Natural killer cell treated with Interleukin-12 subunit alpha and Interleukin-12 subunit beta and Interleukin-15 and Interleukin-18, amount 100 ng/mL, for 72 hours (primary cell): ENCODE results near the gene FAM180A. TPM values are rescaled to one million over a fixed set of nuclear protein-coding genes. Genes with fewer than 3 reads are reported as not detected.
"Not testable (repeated sequence)": the region's sequence is repeated elsewhere in the genome, so short reads cannot be mapped to it uniquely, and the experiment has no call there.

Source experiments
- ATAC-seq, 2 donors: fragments of 150-1000 bp; cut with Tn5 transposase in 1 of 2; sonication (Bioruptor Pico), chemical (Tn5 transposase) in 1 of 2; 2 replicates each; pipeline ENCODE4 v1.10.0; 2021
- DNase-seq: peaks from one replicate; pipeline ENCODE4 v3.0.0; 2022; ENCODE audit warnings: low spot score
- H3K27ac Mint-ChIP-seq, 2 donors: 1 replicate in 1 of 2; 2 replicates in 1 of 2; pipeline ENCODE4 v1.8.0; 2022; ENCODE audit warnings: mixed read lengths in 2 of 2, mild to moderate bottlenecking in 1 of 2, moderate library complexity in 1 of 2
- H3K27me3 Mint-ChIP-seq, 2 donors: 1 replicate in 1 of 2; 2 replicates in 1 of 2; pipeline ENCODE4 v1.8.0; 2022; ENCODE audit warnings: mixed read lengths in 2 of 2
- H3K36me3 Mint-ChIP-seq: one replicate; pipeline ENCODE4 v1.8.0; 2022; ENCODE audit warnings: mixed read lengths
- H3K4me1 Mint-ChIP-seq, 2 donors: 1 replicate in 1 of 2; 2 replicates in 1 of 2; pipeline ENCODE4 v1.8.0; 2022; ENCODE audit warnings: low read depth in 2 of 2, mixed read lengths in 2 of 2, mild to moderate bottlenecking in 1 of 2
- H3K4me3 Mint-ChIP-seq: one replicate; pipeline ENCODE4 v1.8.0; 2022; ENCODE audit warnings: mixed read lengths
- H3K9me3 Mint-ChIP-seq: 2 replicates; pipeline ENCODE4 v1.8.0; 2022; ENCODE audit warnings: mixed read lengths
- total RNA-seq, 2 donors: library from RNA; stranded (reverse); gene quantifications; one replicate each; pipeline ENCODE4 v1.2.3, GENCODE V29; 2022

The FAM180A gene
- total RNA-seq, 2 donors from 2014 or later, result not detected

DNA sequence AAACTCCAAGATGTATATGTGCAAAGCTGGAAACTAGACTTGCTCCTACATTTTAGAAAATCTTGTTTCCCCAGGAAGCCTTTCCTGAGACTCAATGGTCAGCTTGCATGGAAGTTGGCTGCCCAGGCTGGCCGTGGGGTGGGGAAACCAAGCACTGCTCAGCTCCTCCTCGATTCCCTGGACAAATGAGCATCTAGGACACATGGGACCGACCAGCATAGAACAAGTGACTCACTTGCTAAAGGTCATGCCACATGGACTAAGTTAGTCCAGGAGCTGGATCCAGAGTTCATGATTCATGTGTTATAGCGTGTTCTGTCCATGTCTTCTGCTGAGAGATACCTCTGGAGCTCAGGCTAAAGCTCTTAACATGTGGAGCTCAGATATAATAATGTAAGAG lies 6.2 kb downstream of the FAM180A start:
- ATAC-seq, result no peak
- no peaks in the 10 kb centered on the region for H3K9me3 Mint-ChIP-seq
- no peaks in the 10 kb centered on the region for H3K4me1 Mint-ChIP-seq
- H3K4me3 Mint-ChIP-seq, result no peak overlapping the region
- H3K27me3 Mint-ChIP-seq, result peaks cover 4 to 19% of the 10 kb centered on the region in 2 donors
- no peaks in the 10 kb centered on the region for H3K36me3 Mint-ChIP-seq
- no peak overlapping the region for H3K27ac Mint-ChIP-seq
- no peak for DNase-seq

DNA sequence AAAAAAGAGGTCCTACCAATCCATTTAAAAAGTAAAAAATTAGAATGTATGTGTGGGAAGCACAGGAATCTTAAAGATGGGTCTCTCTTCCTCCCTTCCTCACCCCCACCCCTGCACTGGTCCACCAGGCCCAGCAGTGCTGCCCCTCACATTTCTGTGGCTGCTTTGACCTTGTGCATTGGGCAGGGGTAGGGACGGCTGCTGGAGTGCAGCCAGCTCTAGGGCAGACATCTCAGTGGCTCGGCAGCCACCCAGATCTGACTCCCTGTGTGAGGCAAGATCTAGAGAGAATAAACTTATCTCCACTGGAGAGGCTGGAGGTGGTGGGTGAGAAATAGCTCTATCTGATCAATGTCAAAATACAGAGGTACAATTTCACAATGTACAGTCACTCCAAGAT lies 6.7 kb downstream of the FAM180A start:
- Mint-ChIP-seq H3K27me3 (peaks cover 4 to 19% of the 10 kb centered on the region in 2 donors), H3K4me1 (no peaks in the 10 kb centered on the region), H3K36me3 (no peaks in the 10 kb centered on the region), H3K4me3 (no peak overlapping the region), H3K27ac (no peak overlapping the region), H3K9me3 (no peaks in the 10 kb centered on the region)
- no peak for ATAC-seq
- no peak for DNase-seq

DNA sequence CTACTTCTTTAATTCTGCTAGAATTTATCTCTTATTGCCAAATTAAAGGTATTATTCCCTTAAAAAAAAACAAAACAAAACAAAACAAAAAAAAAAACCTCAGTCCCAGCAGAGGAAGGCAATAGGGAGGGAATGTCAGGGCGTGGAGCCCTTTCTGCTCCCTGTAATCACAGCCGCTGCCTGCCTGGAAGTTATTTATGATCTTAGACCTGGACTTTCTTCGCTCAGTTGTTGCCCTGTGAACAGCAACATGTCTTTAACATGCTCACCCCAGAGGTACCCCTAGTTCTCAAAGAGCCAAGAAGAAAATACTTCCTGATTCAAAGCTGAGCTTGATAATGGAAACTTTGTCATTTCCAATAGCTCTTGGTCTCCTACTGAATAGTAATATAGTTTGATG lies 7.7 kb downstream of the FAM180A start:
- Mint-ChIP-seq H3K9me3 (no peaks in the 10 kb centered on the region), H3K27ac (no peak overlapping the region)

DNA sequence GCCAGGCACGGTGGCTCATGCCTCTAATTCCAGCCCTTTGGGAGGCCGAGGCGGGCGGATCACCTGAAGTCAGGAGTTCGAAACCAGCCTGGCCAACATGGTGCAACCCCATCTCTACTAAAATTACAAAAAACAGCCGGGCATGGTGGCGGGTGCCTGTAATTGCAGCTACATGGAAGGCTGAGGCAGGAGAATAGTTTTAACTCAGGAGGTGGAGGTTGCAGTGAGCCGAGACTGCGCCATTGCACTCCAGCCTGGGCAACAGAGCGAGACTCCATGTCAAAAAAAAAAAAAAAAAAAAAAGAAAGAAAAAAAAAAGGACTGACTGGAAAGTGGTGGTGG lies 11.3 kb downstream of the FAM180A start:
- not testable (repeated sequence) for H3K36me3 Mint-ChIP-seq, H3K27ac Mint-ChIP-seq, DNase-seq, H3K4me1 Mint-ChIP-seq, H3K4me3 Mint-ChIP-seq, H3K9me3 Mint-ChIP-seq, ATAC-seq
- H3K27me3 Mint-ChIP-seq, result peaks cover 4 to 14% of the 10 kb centered on the region in 2 donors

More for the DNA sequence above, 7.7 kb downstream of the FAM180A start:
- DNase-seq (no peak), ATAC-seq (no peak)
- Mint-ChIP-seq H3K36me3 (no peaks in the 10 kb centered on the region), H3K27me3 (peaks cover 4 to 19% of the 10 kb centered on the region in 2 donors), H3K4me1 (no peaks in the 10 kb centered on the region), H3K4me3 (no peak overlapping the region)

GRCh38 chr7:135736586-135737305 lies 11.9 kb downstream of the FAM180A start:
- Mint-ChIP-seq H3K4me1 (no peaks in the 10 kb centered on the region), H3K36me3 (no peaks in the 10 kb centered on the region), H3K4me3 (no peak overlapping the region), H3K27me3 (peaks cover 4 to 14% of the 10 kb centered on the region in 2 donors), H3K9me3 (no peaks in the 10 kb centered on the region), H3K27ac (no peak overlapping the region)
- ATAC-seq, result no peak
- DNase-seq, result no peak

DNA sequence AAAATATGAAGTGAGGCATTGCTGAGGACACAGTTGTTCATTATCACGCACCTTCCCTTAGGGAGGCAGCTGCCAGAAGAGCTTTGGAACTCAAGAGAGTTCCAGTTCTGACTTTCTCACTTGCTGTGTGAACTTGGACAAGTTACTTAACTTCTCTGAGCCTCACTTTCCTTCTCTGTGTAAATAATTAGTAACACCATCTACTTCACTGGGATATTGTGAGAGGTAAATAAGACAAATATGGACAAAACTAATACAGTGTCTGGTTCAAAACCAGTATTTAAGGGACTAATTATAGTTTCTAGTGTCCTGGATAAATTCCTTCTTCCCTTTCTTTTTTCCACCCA lies 14.3 kb downstream of the FAM180A start:
- Mint-ChIP-seq H3K27ac (no peak overlapping the region), H3K4me1 (no peaks in the 10 kb centered on the region), H3K36me3 (no peaks in the 10 kb centered on the region), H3K4me3 (no peak overlapping the region), H3K27me3 (peaks cover 9 to 21% of the 10 kb centered on the region in 2 donors), H3K9me3 (no peaks in the 10 kb centered on the region)
- DNase-seq (no peak), ATAC-seq (no peak)

GRCh38 chr7:135733603-135734342 lies 14.8 kb downstream of the FAM180A start:
- H3K27ac Mint-ChIP-seq, result no peak overlapping the region
- no peaks in the 10 kb centered on the region for H3K36me3 Mint-ChIP-seq
- no peaks in the 10 kb centered on the region for H3K4me1 Mint-ChIP-seq
- H3K27me3 Mint-ChIP-seq, result peaks cover 9 to 22% of the 10 kb centered on the region in 2 donors
- no peak for DNase-seq
- H3K9me3 Mint-ChIP-seq, result no peaks in the 10 kb centered on the region
- ATAC-seq, result peak; percentile 31 to 40
- no peak overlapping the region for H3K4me3 Mint-ChIP-seq

GRCh38 chr7:135731131-135731530 lies 17.5 kb downstream of the FAM180A start:
- Mint-ChIP-seq H3K27ac (no peak overlapping the region), H3K4me1 (no peaks in the 10 kb centered on the region), H3K9me3 (no peaks in the 10 kb centered on the region), H3K27me3 (peaks cover 6 to 15% of the 10 kb centered on the region in 2 donors), H3K36me3 (no peaks in the 10 kb centered on the region), H3K4me3 (no peak overlapping the region)
- ATAC-seq (peak in 1 of 2 donors; percentile 29), DNase-seq (no peak)

DNA sequence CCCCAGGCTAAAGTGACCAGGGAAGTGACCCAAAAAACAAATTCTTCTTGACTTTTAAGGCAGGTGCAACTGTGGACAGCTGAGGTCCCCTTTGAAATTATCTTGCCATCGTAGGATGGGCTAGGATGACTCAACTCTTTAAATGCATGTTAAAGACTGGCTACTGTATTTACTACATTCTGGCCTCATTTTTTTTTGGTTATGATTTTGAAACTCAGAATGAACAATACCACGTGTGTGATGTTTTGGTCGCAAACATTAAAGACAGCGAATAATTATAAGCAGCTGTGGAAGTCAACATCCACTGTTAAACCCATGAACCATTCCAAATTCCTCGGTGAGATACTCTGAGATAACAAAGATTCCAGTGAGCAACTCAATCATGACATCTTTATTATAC lies 19.4 kb downstream of the FAM180A start:
- Mint-ChIP-seq H3K4me3 (no peak overlapping the region), H3K36me3 (no peaks in the 10 kb centered on the region)

DNA sequence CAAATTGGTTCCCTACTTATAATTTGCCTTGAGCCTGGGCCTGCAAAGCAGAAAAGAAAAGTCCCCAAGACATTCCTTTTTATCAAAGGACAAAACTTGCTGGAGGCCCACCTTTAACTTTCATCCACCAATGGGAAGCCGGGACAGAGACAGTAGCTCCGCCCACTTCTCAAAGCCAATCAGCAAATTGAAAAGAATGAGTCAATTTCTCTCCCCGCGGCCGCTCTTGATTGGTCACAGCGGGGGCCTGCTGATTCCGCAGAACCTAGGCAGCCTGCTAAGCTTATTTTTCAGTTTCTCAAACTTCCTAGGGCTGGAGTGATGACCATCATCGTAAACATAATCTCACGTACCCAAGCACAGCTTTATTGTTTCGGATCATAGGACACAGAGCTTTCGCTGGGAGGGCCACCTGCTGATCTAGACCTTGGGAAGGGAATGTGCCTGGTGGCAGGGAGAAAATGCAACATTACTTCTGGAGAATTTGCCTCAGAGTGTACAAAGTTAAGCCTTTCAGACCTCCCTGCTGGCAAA lies 20.4 kb downstream of the FAM180A start, which contains the start of gene SLC13A4:
SLC13A4 (minus strand) TSS at position 51 of the 534 bp plus-strand sequence. CDS start 690 bp downstream, outside the sequence.
- no peak for DNase-seq
- H3K4me1 Mint-ChIP-seq, result no peaks in the 10 kb centered on the region

More for the DNA sequence above, 19.4 kb downstream of the FAM180A start:
- H3K27ac Mint-ChIP-seq, result no peak overlapping the region
- DNase-seq (no peak), ATAC-seq (no peak)
- no peaks in the 10 kb centered on the region for H3K4me1 Mint-ChIP-seq
- peaks cover 8 to 13% of the 10 kb centered on the region in 2 donors for H3K27me3 Mint-ChIP-seq
- H3K9me3 Mint-ChIP-seq, result no peaks in the 10 kb centered on the region

GRCh38 chr7:135726911-135727673 lies 21.5 kb downstream of the FAM180A start:
- Mint-ChIP-seq H3K27ac (no peak overlapping the region), H3K4me1 (no peaks in the 10 kb centered on the region), H3K9me3 (no peaks in the 10 kb centered on the region), H3K36me3 (no peaks in the 10 kb centered on the region), H3K27me3 (peaks cover 12 to 17% of the 10 kb centered on the region in 2 donors), H3K4me3 (no peak overlapping the region)
- DNase-seq (no peak), ATAC-seq (peak in 1 of 2 donors; percentile 29)

More for the DNA sequence above, 20.4 kb downstream of the FAM180A start, which contains the start of gene SLC13A4:
- no peak within 1 kb of the TSS for H3K27ac Mint-ChIP-seq
- H3K4me3 Mint-ChIP-seq, result no peak within 1 kb of the TSS
- no peaks in the 10 kb centered on the region for H3K36me3 Mint-ChIP-seq
- H3K27me3 Mint-ChIP-seq, result peaks cover 12 to 17% of the 10 kb centered on the region in 2 donors
- no peaks in the 10 kb centered on the region for H3K9me3 Mint-ChIP-seq
- ATAC-seq, result no peak

GRCh38 chr7:135726276-135726788 lies 22.3 kb downstream of the FAM180A start:
- no peak for ATAC-seq
- no peaks in the 10 kb centered on the region for H3K36me3 Mint-ChIP-seq
- no peak for DNase-seq
- H3K27ac Mint-ChIP-seq, result no peak overlapping the region
- no peak overlapping the region for H3K4me3 Mint-ChIP-seq
- H3K27me3 Mint-ChIP-seq, result peaks cover 12 to 17% of the 10 kb centered on the region in 2 donors
- H3K9me3 Mint-ChIP-seq, result no peaks in the 10 kb centered on the region
- H3K4me1 Mint-ChIP-seq, result no peaks in the 10 kb centered on the region

DNA sequence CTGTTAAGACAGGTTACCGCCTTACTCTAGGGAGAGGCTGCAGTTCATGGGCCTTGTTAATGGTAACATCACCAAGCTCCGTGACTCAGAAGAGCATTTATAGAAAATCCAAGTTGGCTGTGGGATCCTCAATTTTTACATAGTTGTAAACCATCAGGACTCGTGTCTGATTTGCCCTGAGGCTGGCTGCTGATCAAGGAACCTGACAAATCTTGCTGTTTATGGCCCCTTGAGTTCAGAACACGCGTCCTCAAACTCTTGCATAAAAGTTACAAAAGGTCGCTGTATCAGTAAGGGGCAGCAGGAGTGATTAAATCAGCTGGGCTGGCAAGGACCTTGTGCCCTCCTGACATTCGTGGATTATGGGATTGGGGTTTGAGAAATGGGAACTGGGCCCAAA lies 25.2 kb downstream of the FAM180A start:
- ATAC-seq, result no peak
- Mint-ChIP-seq H3K36me3 (no peaks in the 10 kb centered on the region), H3K4me3 (no peak overlapping the region), H3K27me3 (peaks cover 12 to 31% of the 10 kb centered on the region in 2 donors), H3K9me3 (no peaks in the 10 kb centered on the region), H3K4me1 (no peaks in the 10 kb centered on the region), H3K27ac (no peak overlapping the region)
- DNase-seq, result no peak
